K562 (cell line): ENCODE measurements around the gene PDE9A.

ENCODE experiments used
- CCNT2 ChIP-seq: IDR thresholded peaks from 2 replicates; pipeline ENCODE4 v1.6.1; 2011; ENCODE audit warnings: borderline replicate concordance, low read depth, mild to moderate bottlenecking, moderate library complexity, mixed read lengths, low read length; ENCODE audit not compliant: insufficient read length; ENCODE audit errors: extremely low read depth
- CHD1 ChIP-seq: fragments of 200-600 bp; sonication (generic); IDR thresholded peaks from one replicate; pipeline ENCODE4 v1.6.1; 2012; ENCODE audit warnings: mild to moderate bottlenecking, moderate library complexity, low read length, inconsistent platforms
- GATA2 ChIP-seq: sonication (generic); formaldehyde crosslinking; IDR thresholded peaks from 2 replicates; pipeline ENCODE4 v1.4.0; 2020; ENCODE audit warnings: mild to moderate bottlenecking, missing genetic modification reagents
- IFI16 ChIP-seq: fragments of 250-450 bp; sonication (Bioruptor Pico); IDR thresholded peaks from 2 replicates; pipeline ENCODE4 v2.1.2; 2022; ENCODE audit warnings: mild to moderate bottlenecking, inconsistent platforms
- MAZ ChIP-seq, 2 experiments: fragments of 450-650 bp in 1 of 2; sonication (generic) in 1 of 2; formaldehyde crosslinking; IDR thresholded peaks in 1 of 2; conservative IDR thresholded peaks in 1 of 2; 2 replicates each; pipeline versions ENCODE4 v1.4.0 to v1.5.0; 2020; ENCODE audit warnings: mild to moderate bottlenecking in 1 of 2, missing genetic modification reagents in 1 of 2
- NR2C2 ChIP-seq, 2 experiments: fragments of 200-800 bp in 1 of 2; sonication (Bioruptor generic) in 1 of 2; sonication (generic) in 1 of 2; formaldehyde crosslinking in 1 of 2; IDR thresholded peaks; 2 replicates each; pipeline versions ENCODE4 v1.6.1 to v1.8.0; 2016 to 2022; ENCODE audit warnings: mild to moderate bottlenecking in 1 of 2, missing compliant biosample characterization in 1 of 2, missing genetic modification characterization in 1 of 2, missing genetic modification reagents in 1 of 2
- POLR2A ChIP-seq: fragments of 450-650 bp; conservative IDR thresholded peaks from 2 replicates; pipeline ENCODE4 v1.6.1; 2016
- RFX5 ChIP-seq: IDR thresholded peaks from 2 replicates; pipeline ENCODE4 v1.6.1; 2011; ENCODE audit warnings: low read depth, mild to moderate bottlenecking, improper control_type of control experiment, low read length
- TEAD4 ChIP-seq, 2 experiments: sonication (generic) in 1 of 2; formaldehyde crosslinking in 1 of 2; IDR thresholded peaks; 2 replicates each; pipeline versions ENCODE4 v1.6.1 to v1.8.0; 2012 to 2022; ENCODE audit warnings: borderline replicate concordance in 1 of 2, inconsistent platforms in 1 of 2, low read length in 1 of 2, mild to moderate bottlenecking in 1 of 2, missing genetic modification reagents in 1 of 2
- USF2 ChIP-seq: sonication (generic); formaldehyde crosslinking; IDR thresholded peaks from 2 replicates; pipeline ENCODE4 v1.5.0; 2020; ENCODE audit warnings: missing genetic modification reagents
- TF ChIP-seq, protein P1 (sequence below), 3 experiments: IDR thresholded peaks in 2 of 3; conservative IDR thresholded peaks in 1 of 3; 2 replicates each; pipeline ENCODE4 v1.5.1; 2011 to 2012; ENCODE audit warnings: low read length in 3 of 3, mild to moderate bottlenecking in 3 of 3, control low read depth in 2 of 3, improper control_type of control experiment in 1 of 3, inconsistent platforms in 1 of 3, low read depth in 1 of 3, mixed read lengths in 1 of 3, moderate library complexity in 1 of 3; ENCODE audit not compliant: insufficient read depth in 2 of 3

DNA sequence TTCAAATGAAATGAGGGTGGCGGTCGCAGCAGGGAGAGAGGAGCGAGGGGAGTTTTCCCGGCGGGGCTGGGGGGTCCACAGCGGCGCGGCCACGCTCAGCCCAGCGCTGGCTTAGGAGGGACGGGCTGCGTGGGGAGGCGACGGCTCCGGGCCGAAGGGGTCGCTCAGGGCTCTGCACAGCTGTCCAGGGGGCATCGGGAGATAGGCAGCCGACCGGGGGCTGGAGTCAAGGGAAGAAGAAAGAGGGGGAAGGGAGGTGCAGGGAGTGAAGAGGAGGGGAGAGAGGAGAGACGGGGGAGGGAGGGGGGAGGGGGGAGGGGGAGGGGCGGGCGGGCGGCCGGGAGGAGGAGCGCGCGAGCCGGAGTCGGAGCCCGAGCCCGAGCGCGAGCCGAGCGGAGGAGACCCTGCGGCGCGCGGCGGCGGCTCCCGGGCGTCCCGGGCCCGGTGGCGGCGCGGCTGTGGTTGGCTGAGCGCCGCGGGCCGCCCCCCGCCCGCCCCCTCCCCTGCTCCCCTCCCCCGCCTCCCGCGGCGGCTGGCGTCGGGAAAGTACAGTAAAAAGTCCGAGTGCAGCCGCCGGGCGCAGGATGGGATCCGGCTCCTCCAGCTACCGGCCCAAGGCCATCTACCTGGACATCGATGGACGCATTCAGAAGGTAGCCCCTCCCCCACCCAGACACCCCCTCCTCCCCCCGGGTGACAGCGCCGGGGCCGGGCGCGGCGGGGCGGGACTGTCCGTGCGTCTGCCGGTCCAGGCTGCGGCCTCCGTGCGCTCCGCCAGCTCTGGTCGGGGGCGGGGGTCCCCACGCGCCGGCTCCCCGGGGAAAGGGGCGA lies at the start of gene PDE9A:
- TF ChIP-seq, protein P1, sequence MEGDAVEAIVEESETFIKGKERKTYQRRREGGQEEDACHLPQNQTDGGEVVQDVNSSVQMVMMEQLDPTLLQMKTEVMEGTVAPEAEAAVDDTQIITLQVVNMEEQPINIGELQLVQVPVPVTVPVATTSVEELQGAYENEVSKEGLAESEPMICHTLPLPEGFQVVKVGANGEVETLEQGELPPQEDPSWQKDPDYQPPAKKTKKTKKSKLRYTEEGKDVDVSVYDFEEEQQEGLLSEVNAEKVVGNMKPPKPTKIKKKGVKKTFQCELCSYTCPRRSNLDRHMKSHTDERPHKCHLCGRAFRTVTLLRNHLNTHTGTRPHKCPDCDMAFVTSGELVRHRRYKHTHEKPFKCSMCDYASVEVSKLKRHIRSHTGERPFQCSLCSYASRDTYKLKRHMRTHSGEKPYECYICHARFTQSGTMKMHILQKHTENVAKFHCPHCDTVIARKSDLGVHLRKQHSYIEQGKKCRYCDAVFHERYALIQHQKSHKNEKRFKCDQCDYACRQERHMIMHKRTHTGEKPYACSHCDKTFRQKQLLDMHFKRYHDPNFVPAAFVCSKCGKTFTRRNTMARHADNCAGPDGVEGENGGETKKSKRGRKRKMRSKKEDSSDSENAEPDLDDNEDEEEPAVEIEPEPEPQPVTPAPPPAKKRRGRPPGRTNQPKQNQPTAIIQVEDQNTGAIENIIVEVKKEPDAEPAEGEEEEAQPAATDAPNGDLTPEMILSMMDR (IDR thresholded peaks at IDR 0.05 in 2 of 3, conservative IDR thresholded peaks at IDR 0.05 in 1 of 3; ENCODE audit: insufficient read depth in 2 of 3, low read depth in 1 of 3, low read length in 3 of 3): no peak
- TF ChIP-seq TEAD4 (IDR thresholded peaks at IDR 0.05; ENCODE audit: low read length) (no peak), TEAD4 (CRISPR knock-in tag; IDR thresholded peaks at IDR 0.05; ENCODE audit: borderline replicate concordance) (no peak), GATA2 (CRISPR knock-in tag) (no peak), MAZ (CRISPR knock-in tag; conservative IDR thresholded peaks at IDR 0.05 in 1 of 2, IDR thresholded peaks at IDR 0.05 in 1 of 2) (no peak), NR2C2 (CRISPR knock-in tag; IDR thresholded peaks at IDR 0.05) (no peak), NR2C2 (tag; IDR thresholded peaks at IDR 0.05) (no peak), POLR2A (no peak), RFX5 (no peak), IFI16 (CRISPR knock-in tag) (no peak), CCNT2 (no peak), USF2 (CRISPR knock-in tag) (no peak), CHD1 (no peak)
